Breast epithelium (tissue), 4 donors: ENCODE data around the gene RAB18. TPM values are rescaled to one million over a fixed set of nuclear protein-coding genes. Genes with fewer than 3 reads are reported as not detected.
A peak's percentile ranks its signal among the peaks of the same experiment; 100 is the strongest.
"Not testable (repeated sequence)": the region's sequence is repeated elsewhere in the genome, so short reads cannot be mapped to it uniquely, and the experiment has no call there.

Source experiments
- DNase-seq, 2 donors: peaks; one replicate each; pipeline ENCODE4 v3.0.0-alpha.2; 2019; ENCODE audit warnings: low spot score in 2 of 2
- H3K27ac ChIP-seq, 2 donors: fragments of 200-600 bp; sonication (generic) in 1 of 2; one replicate each; pipeline ENCODE4 v1.5.1; 2016 to 2019; ENCODE audit warnings: mild to moderate bottlenecking in 1 of 2
- H3K27me3 ChIP-seq, 2 donors: fragments of 200-600 bp; sonication (generic) in 1 of 2; one replicate each; pipeline versions ENCODE4 v1.5.1 to v1.6.0; 2017 to 2019; ENCODE audit warnings: control low read depth in 1 of 2, mild to moderate bottlenecking in 1 of 2
- H3K36me3 ChIP-seq: fragments of 200-600 bp; one replicate; pipeline ENCODE4 v1.5.1; 2019
- H3K4me1 ChIP-seq, 2 donors: fragments of 200-600 bp; sonication (generic); one replicate each; pipeline ENCODE4 v1.5.1; 2016 to 2019; ENCODE audit warnings: control low read depth in 1 of 2
- H3K4me3 ChIP-seq, 3 donors: fragments of 200-600 bp; sonication (generic); 1 replicate in 2 of 3; 2 replicates in 1 of 3; pipeline ENCODE4 v1.5.1; 2016 to 2019; ENCODE audit warnings: mild to moderate bottlenecking in 3 of 3, moderate library complexity in 2 of 3
- H3K9me3 ChIP-seq, 2 donors: fragments of 200-600 bp; sonication (generic) in 1 of 2; one replicate each; pipeline ENCODE4 v1.5.1; 2016 to 2019; ENCODE audit warnings: control low read depth in 1 of 2
- POLR2A ChIP-seq: fragments of 450-650 bp; IDR thresholded peaks from one replicate; pipeline ENCODE4 v1.6.1; 2016; ENCODE audit warnings: antibody characterized with exemption, mild to moderate bottlenecking, moderate library complexity
- POLR2AphosphoS5 ChIP-seq, 3 donors: sonication (generic); formaldehyde crosslinking; IDR thresholded peaks; one replicate each; pipeline ENCODE4 v1.6.1; 2017; ENCODE audit warnings: antibody characterized with exemption in 3 of 3
- intact Hi-C: fragments of 100-400 bp; cut with DNase I; formaldehyde crosslinking; loops from one replicate; pipeline ENCODE4 v1.15.1; 2023; ENCODE audit warnings: low total_unique reads
- total RNA-seq, 3 donors: library from RNA; depleted of rRNA; stranded (reverse); fragments of >200 nt; gene quantifications; one replicate each; pipeline ENCODE4 v1.1.0, GENCODE V29; 2016
- TF ChIP-seq, protein P1 (sequence below), 3 donors: fragments of 450-650 bp; IDR thresholded peaks; one replicate each; pipeline ENCODE4 v1.5.1; 2016 to 2017; ENCODE audit warnings: antibody characterized with exemption in 3 of 3, mild to moderate bottlenecking in 3 of 3, moderate library complexity in 3 of 3

RAB18 gene
- total RNA-seq, 3 donors from 2014 or later, result 40.3 to 68.6 (median 43.4) TPM

DNA sequence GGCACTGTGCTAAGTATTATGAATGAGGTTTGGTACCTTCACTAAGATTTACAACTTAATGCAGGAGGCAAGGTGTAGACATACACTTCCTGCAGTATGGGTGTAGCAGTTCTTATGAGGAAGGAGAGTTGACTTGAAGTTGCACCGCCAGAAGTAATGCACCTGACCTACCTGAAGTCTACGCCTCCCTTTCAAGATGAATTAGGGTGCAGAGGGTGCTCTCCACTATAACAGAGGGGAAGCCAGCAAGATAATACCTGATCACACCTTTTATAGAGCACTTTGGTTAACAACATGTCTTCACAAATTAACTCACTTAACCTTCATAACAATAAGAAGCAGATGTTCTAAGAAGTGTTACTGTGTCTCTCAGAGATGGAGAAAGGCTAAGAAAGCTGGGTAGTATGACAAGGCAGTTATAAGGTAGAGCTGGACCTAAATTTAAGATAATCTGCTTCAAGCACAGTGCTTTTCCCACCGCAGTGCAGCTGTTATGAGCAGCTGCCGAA is 552 bp upstream of the RAB18 start:
- H3K9me3 ChIP-seq, result no peaks in the 10 kb centered on the region
- H3K36me3 ChIP-seq, result no peaks in the 10 kb centered on the region
- TF ChIP-seq POLR2A (no peak), POLR2AphosphoS5 (IDR thresholded peaks at IDR 0.05) (no peak)
- TF ChIP-seq, protein P1, sequence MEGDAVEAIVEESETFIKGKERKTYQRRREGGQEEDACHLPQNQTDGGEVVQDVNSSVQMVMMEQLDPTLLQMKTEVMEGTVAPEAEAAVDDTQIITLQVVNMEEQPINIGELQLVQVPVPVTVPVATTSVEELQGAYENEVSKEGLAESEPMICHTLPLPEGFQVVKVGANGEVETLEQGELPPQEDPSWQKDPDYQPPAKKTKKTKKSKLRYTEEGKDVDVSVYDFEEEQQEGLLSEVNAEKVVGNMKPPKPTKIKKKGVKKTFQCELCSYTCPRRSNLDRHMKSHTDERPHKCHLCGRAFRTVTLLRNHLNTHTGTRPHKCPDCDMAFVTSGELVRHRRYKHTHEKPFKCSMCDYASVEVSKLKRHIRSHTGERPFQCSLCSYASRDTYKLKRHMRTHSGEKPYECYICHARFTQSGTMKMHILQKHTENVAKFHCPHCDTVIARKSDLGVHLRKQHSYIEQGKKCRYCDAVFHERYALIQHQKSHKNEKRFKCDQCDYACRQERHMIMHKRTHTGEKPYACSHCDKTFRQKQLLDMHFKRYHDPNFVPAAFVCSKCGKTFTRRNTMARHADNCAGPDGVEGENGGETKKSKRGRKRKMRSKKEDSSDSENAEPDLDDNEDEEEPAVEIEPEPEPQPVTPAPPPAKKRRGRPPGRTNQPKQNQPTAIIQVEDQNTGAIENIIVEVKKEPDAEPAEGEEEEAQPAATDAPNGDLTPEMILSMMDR (IDR thresholded peaks at IDR 0.05), result no peak
- no peak for DNase-seq
- intact Hi-C loops, result no loop called here
- H3K4me3 ChIP-seq, result peak overlapping the region; percentile 71 to 86 (median 79)
- H3K27me3 ChIP-seq, result no peaks in the 10 kb centered on the region
- H3K27ac ChIP-seq, result peak overlapping the region; percentile 96 to 98
- H3K4me1 ChIP-seq, result peaks cover 0 to 11% of the 10 kb centered on the region in 2 donors

DNA sequence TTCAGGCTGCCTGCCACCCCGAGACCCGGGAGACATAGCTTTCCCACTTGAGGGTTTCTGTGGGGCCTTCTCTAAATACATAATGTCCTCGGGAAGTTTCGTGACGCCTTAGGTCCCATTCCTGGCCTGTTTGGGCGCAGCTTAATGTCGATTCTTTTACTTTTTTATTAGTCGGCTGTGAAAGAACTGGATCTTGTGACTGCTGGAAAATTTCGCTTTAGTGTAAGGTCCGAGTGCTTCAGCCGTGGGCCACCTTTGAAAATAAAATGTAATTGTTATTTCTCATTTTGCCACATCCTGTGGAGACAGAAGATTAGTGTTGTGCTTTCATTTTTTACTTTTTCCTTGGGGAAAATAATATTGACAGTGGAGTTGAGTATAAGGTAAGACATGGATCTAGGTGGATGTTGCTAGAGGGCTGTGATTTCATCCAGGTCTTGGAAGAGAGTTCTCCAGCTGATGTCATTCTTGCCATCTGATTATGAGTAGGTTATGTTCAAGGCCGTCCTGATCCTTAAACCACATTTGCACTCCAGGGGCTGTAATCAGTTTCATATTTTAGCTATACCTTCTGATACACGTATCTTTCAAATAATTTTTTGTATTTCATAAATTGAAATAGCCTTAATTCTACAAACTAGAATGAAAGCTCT is 830 bp downstream of the RAB18 start:
- H3K27ac ChIP-seq, result peak overlapping the region; percentile 96 to 98
- DNase-seq, result no peak
- intact Hi-C loops, result no loop called here
- H3K4me3 ChIP-seq, result peak overlapping the region; percentile 71 to 86 (median 79)
- H3K27me3 ChIP-seq, result no peaks in the 10 kb centered on the region
- H3K9me3 ChIP-seq, result no peaks in the 10 kb centered on the region
- peaks cover 0 to 11% of the 10 kb centered on the region in 2 donors for H3K4me1 ChIP-seq
- TF ChIP-seq, protein P1 (IDR thresholded peaks at IDR 0.05), result no peak
- TF ChIP-seq POLR2AphosphoS5 (IDR thresholded peaks at IDR 0.05), result no peak
- H3K36me3 ChIP-seq, result no peaks in the 10 kb centered on the region

DNA sequence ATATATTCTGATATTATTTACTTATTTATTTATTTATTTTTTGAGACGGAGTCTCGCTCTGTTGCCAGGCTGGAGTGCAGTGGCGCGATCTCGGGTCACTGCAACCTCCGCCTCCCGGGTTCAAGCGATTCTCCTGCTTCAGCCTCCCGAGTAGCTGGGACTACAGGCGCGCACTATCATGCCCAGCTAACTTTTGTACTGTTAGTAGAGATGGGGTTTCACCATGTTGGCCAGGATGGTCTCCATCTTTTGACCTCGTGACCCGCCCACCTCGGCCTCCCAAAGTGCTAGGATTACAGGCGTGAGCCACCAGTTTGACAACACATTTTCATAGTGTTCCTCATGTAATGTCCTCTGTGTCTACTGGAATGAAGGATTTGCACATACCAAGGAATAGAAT is 1.4 kb downstream of the RAB18 start:
- peaks cover 0 to 11% of the 10 kb centered on the region in 2 donors for H3K4me1 ChIP-seq
- H3K27me3 ChIP-seq, DNase-seq, H3K9me3 ChIP-seq, intact Hi-C loops, H3K36me3 ChIP-seq: not testable (repeated sequence)
- H3K4me3 ChIP-seq, result peak overlapping the region; percentile 71 to 86 (median 79)
- peak overlapping the region in 1 of 2 donors; percentile 96 for H3K27ac ChIP-seq

DNA sequence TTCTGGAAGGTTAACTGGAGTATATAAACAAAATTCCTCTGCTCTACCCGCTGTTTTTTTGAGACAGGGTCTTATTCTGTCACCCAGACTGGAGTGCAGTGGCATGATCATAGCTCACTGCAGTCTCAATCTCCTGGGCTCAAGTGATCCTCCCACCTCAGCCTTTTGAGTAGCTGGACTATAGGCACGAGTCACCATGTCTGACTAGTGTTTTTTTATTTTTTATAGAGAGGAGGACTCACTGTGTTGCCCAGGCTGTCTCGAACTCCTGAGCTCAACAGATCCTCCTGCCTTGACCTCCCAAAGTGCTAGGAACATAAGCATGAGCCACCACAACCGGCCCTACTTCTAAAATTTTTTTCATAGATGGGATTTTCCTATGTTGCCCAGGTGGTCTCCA is 2.2 kb downstream of the RAB18 start:
- TF ChIP-seq POLR2A (no peak), POLR2AphosphoS5 (IDR thresholded peaks at IDR 0.05) (no peak)
- TF ChIP-seq, protein P1 (IDR thresholded peaks at IDR 0.05), result no peak
- intact Hi-C loops, result no loop called here
- H3K4me1 ChIP-seq, result peaks cover 0 to 11% of the 10 kb centered on the region in 2 donors
- H3K4me3 ChIP-seq, result peak overlapping the region in 1 of 3 donors; percentile 86
- H3K27ac ChIP-seq, result no peak overlapping the region
- DNase-seq, result no peak
- no peaks in the 10 kb centered on the region for H3K27me3 ChIP-seq
- no peaks in the 10 kb centered on the region for H3K36me3 ChIP-seq
- no peaks in the 10 kb centered on the region for H3K9me3 ChIP-seq

DNA sequence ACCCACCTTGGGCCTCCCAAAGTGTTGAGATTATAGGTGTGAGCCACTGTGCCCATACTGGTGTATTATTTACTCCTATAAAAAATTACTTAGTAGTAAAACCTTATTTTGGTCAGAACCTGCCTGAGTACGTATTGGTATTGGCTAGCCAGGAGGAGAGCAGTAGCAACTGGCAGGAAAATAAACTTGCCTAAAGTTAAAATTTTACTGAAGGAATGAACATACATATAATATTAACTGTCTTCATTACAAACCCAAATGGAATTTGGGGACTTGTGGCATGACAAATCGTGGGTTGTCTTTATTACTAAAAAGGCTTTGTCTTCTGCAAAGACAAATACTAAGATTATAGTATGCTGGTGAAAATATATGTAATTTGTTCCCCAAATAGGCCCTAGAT is 8.4 kb downstream of the RAB18 start:
- no peak overlapping the region for H3K27ac ChIP-seq
- intact Hi-C loops, result no loop called here
- no peaks in the 10 kb centered on the region for H3K27me3 ChIP-seq
- no peaks in the 10 kb centered on the region for H3K9me3 ChIP-seq
- no peak for DNase-seq
- H3K4me1 ChIP-seq, result no peaks in the 10 kb centered on the region
- no peaks in the 10 kb centered on the region for H3K36me3 ChIP-seq
- H3K4me3 ChIP-seq, result no peak overlapping the region
- no peak for TF ChIP-seq POLR2A
- TF ChIP-seq, protein P1 (IDR thresholded peaks at IDR 0.05), result no peak
- TF ChIP-seq POLR2AphosphoS5 (IDR thresholded peaks at IDR 0.05), result no peak
